Uterus (tissue), 2 donors: ENCODE measurements around the gene FOXN3.

Experiments used
- CTCF ChIP-seq, 4 experiments: fragments of 200-600 bp in 2 of 4; fragments of 450-650 bp in 2 of 4; sonication (generic) in 2 of 4; IDR thresholded peaks; one replicate each; pipeline ENCODE4 v1.5.1; 2016 to 2019; ENCODE audit warnings: antibody characterized with exemption in 4 of 4, mild to moderate bottlenecking in 2 of 4, moderate library complexity in 1 of 4
- POLR2A ChIP-seq, 2 donors: fragments of 450-650 bp; IDR thresholded peaks; one replicate each; pipeline ENCODE4 v1.6.1; 2016; ENCODE audit warnings: antibody characterized with exemption in 2 of 2, mild to moderate bottlenecking in 1 of 2, moderate library complexity in 1 of 2

GRCh38 chr14:89310211-89310610, 106.8 kb downstream of the FOXN3 start:
- TF ChIP-seq CTCF (IDR thresholded peaks at IDR 0.05) (no peak), POLR2A (IDR thresholded peaks at IDR 0.05) (no peak)
